Mucosa of gallbladder (tissue), 1 donor: ENCODE measurements around the gene RGSL1. TPM values are rescaled to one million over a fixed set of nuclear protein-coding genes. Genes with fewer than 3 reads are reported as not detected.

Experiments
- DNase-seq: peaks from one replicate; pipeline ENCODE4 v3.0.0-alpha.2; 2020; ENCODE audit warnings: low spot score
- total RNA-seq: library from RNA; stranded (reverse); gene quantifications from one replicate; pipeline ENCODE4 v1.2.1, GENCODE V29; 2021
- donor health status: DM: no; HTN: no; CAD: no.

Gene RGSL1
- total RNA-seq, result not detected

- no peak for DNase-seq
Measured at GRCh38 chr1:182450087-182450486, at the start of gene RGSL1. TSS of gene RGSL1 (plus strand) at chr1:182450146. CDS start at chr1:182450166, 20 bp downstream.

GRCh38 chr1:182400567-182400966, 49.4 kb upstream of the RGSL1 start, which contains the start of gene TEDDM1:
TSS of gene TEDDM1 (minus strand) at chr1:182400667. CDS start at chr1:182400485, 182 bp downstream.
- no peak for DNase-seq

DNA sequence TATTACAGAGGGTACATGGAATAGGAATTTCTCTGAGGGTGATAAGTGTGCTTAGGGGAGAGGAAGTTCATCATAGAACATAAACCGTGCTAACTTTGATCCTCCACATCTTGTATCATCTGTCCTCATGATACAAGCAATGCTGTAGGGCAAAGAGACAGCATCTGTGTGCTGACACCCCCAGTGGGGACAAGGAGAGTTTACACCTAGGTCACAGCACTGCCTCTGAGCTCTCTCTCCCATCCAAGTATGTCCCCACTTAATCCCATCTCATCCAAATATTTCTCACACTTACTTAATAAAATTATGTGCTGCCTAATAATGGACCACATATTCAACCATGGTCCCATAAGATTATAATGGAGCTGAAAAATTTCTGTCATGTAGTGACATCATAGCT, 45.2 kb upstream of the RGSL1 start:
- no peak for DNase-seq

- no peak for DNase-seq
Measured at GRCh38 chr1:182405578-182405977, 44.4 kb upstream of the RGSL1 start.

DNA sequence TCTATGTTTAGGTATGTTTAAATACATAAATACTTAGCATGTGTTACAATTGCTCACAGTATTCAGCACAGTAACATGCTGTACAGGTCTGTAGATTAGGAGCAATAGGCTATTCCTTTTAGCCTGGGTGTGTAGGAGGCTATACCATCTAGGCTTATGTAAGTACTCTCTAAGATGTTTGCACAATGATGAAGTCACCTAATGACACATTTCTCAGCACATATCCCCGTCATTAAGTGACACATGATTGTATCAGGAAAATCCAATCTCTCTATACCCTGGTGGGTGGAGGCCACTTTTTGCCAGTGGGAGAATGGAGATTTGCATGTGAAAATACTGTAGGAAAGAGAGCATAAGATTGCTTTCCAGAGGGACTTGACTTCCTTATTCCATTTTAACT, 43.9 kb upstream of the RGSL1 start:
- DNase-seq, result no peak

- DNase-seq, result no peak
Measured at GRCh38 chr1:182407724-182408123, 42.2 kb upstream of the RGSL1 start.

GRCh38 chr1:182408435-182409075, 41.4 kb upstream of the RGSL1 start:
- no peak for DNase-seq

- DNase-seq, result no peak
Measured at GRCh38 chr1:182410138-182410537, 39.8 kb upstream of the RGSL1 start.

DNA sequence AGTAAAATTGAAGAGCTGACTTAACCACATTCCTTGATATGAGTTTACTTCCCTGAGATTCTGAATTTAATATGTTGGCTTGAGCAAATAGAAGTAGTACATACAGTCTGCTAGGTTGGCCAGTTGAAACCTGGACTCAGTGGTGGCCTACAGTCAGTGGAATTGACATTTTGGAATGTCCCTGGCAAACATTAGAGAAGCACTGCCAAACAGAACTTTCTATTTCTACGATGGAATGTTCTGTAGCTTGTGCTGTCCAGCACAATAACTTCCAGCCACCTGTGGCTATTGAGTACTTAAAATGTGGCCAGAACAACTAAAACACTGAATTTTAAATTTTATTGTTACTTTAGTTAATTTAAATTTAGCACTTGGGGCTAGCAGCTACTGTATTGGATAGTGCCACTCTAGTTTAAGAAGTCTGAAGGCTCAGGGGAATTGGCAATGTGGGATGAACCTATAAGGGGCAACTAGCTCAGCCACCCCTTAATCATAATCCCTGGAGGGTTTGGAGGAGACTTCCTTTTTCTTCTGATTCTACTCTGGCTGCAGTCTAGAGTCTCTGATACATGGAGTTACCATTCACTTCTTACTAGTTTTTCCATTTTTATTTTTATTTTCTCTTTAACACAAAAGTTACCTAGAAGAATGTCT, 39.2 kb upstream of the RGSL1 start:
- no peak for DNase-seq

- DNase-seq, result no peak
Measured at GRCh38 chr1:182413486-182413885, 36.5 kb upstream of the RGSL1 start.

DNA sequence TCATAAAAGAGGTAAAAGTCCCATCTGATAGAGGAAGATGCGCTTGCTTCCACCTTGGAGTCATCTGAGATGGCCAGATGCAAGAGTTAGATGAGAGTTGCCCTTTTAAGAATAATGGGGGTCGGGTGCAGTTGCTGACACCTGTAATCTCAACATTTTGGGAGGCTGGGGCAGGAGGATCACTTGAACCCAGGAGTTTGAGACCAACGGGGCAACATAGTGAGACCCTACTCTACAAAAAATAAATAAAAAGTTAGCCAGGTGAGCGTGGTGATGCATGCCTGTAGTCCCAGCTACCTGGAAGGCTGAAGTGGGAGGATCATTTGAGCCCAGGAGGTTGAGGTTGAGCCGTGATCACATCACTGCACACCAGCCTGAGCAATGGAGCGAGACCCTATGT, 36.0 kb upstream of the RGSL1 start:
- DNase-seq, result no peak

- no peak for DNase-seq
Measured at GRCh38 chr1:182415789-182416188, 34.2 kb upstream of the RGSL1 start.

DNA sequence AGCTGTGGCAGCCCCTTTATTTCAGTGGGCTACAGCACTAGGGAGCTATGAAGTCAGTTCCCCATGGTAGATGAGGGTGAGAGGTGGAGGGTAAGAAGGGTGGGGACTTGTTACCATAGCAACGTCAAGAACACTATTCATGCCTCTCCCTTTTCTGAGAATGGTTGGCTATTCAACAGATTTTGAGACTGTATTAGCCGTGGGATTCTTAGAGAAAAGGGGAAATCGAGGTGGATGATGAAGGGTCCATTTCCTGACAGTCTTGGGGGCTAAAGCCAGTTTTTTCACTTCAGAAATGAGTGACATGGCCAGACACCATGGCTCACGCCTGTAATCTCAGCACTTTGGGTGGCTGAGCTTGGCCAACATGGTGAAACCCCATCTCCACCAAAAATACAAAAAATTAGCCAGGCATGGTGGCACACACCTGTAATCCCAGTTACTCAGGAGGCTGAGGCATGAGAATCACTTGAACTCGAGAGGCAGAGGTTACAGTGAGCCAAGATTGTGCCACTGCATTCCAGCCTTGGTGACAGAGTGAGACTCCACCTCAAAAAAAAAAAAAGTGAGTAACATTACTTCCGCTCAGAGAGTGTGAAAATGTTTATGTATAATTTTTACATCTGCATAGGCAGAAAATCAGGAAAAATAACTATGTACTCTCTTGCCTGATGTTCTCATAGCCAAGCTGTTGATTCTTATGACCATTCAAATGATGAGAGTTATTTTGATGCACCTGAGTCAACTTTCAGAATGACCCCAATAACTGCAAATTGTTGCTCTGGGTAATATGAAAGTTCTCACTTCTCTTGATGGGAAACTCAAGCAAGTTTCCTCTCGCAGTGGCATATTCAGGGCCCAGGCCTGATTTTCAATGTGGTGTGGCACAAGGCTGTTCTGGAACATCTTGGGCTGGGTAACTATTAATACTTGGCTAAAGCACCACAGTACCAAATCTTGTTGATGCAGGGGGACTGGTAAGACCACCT, 23.2 kb upstream of the RGSL1 start:
- DNase-seq, result no peak

DNA sequence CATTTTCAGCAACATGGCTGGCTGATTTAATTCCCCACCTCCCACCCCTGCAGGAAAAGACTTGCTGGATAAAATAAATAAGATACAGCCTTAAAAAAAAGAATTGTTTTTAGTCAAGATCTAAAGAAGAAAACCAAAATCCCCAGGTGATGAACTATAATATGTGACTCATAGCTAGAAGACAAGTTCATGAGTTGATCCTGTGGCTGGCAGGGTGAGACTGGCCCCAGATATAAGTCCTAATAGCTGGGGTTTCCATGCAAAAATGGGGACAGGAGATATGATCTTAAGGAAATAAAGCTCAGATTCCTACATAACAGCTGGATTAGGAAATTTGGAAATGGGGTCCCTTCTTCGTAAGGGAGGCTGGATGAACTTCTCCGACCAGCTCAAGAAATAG, 21.9 kb upstream of the RGSL1 start:
- no peak for DNase-seq

- DNase-seq, result no peak
Measured at GRCh38 chr1:182430263-182431068, 19.5 kb upstream of the RGSL1 start.

DNA sequence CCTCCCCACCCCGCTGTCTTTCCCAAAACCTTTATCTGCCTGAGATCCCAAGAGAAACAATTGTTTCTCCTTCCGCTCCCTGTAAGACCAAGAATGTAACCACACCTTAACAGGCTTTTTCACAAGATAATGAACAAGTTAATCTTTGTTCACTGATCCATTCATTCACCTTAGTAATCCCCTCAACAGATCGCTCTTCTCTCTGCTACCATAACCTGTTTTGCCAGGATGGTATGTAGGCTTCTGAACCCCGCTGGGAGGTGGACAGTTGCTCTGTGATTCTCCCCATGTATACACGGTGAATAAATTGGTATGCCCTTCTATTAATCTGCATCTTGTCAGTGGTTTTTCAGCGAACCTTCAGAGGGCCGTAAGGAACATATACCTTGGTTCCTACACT, 18.7 kb upstream of the RGSL1 start:
- DNase-seq, result no peak

- no peak for DNase-seq
Measured at GRCh38 chr1:182433580-182433979, 16.4 kb upstream of the RGSL1 start.

DNA sequence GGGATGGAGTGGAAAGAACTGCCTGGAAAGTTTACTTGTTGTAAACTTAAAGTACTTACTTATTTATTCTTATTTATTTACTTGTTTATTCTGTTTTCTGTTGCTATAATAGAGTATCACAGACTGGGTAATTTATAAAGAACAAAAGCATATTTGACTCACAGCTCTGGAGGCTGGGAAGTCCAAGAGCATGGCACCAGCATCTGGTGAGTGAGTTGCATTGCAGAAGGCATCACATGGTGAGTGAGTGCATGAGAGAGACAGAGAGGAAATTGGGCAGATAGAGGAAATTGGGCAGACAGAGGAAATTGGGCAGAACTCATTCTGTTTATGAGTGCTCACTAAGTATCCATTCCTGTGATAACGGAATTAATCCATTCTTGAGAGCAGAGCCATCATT, 11.6 kb upstream of the RGSL1 start:
- no peak for DNase-seq

DNA sequence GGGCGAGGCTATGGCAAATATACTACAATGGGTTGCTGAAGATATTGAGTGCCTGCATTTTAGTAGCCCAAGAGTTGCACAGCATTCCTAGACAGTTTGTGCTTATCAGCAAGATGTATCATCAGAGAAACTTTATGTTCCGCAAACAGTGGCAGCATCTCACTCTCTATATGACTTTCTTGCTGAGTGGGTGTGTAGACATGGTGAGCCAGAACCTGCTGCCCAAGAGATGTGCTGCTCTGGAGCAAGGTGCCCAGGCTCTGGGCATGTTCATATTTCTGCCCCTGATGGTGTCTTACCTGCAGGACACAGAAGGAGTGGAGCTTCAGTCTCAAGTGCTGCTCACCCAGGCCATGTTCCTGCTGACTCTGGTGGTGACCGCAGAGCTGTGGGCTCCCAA, 8.2 kb upstream of the RGSL1 start:
- DNase-seq, result no peak

DNA sequence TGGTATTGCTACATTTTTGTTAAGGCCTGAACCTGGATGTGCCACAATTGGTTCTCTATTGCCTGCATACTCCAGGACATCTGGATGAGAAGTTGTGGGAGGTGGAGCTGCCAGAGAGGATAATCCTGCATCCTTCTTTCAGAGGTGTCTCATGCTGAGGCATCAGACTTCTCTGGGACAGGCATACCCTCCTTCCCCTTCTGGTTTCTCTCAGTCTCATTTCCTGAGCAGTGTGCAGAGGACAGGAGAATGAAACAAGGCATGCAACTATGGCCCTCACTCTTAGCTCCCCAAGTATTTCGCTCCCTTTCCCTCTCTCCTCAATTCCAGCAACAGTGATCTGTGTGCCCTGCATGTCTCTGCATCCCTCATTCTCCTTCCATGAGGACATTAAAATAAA, 7.6 kb upstream of the RGSL1 start:
- no peak for DNase-seq

DNA sequence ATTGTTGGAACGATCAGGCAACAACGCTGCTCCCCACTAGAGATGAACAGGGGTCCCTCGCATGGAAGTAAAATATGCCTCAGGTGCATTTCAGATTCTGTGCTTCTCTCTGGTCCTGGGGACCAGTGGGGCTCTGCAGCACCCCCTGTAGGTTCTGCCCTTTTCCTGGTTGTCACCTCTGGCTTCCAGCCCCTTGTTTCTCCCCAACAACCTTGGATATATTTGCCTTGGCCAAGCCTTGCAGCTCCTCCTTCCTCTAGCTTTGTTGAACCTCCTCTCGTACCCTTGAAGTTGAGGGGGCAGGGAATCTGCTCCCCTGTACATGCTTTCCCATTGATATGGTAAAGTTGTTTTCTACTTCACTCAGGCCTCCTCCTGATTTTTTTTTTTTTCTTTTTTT, 5.4 kb upstream of the RGSL1 start:
- DNase-seq, result no peak
